ENCODE measurements around the gene RHOB. TPM values are rescaled to one million over a fixed set of nuclear protein-coding genes. Genes with fewer than 3 reads are reported as not detected.

RHOB gene
- total and polyA plus RNA-seq, 2 experiments from 2014 or later = 146 to 429 TPM

DNA sequence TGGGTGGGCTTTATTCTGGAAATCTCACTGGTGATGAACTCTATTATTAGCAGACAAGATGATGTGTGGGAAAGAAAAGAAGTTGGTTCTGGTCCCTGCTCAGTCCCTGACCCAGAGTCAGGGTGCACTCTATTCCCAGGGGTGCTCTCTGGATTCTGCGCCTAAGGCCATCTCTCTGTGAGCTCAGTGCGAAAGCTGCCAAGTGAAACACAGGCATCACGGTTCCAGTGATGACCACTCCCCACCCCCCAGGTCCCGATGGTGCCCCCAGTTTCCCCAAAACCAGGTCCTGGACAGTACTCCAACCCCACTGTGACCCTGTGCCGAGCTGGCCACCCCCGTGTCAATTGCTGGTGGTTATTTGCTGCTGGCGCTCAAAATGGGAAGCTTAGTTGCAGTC lies 30.1 kb downstream of the RHOB start:
- Histone ChIP-seq H3K27me3 (no peaks in the 10 kb centered on the region), H3K4me1 (ENCODE audit: insufficient read depth) (peaks cover 3% of the 10 kb centered on the region), H3K27ac (no peak overlapping the region), H2AFZ (no peak overlapping the region), H3K36me3 (replicated peaks; ENCODE audit: insufficient read depth, low read depth) (no peaks in the 10 kb centered on the region), H4K20me1 (ENCODE audit: insufficient read depth, poor library complexity, severe bottlenecking) (no peaks in the 10 kb centered on the region), H3K9me2 (replicated peaks; ENCODE audit: insufficient read depth) (no peaks in the 10 kb centered on the region), H3K4me2 (no peak overlapping the region), H3K9me3 (ENCODE audit: low read depth) (no peaks in the 10 kb centered on the region), H3K4me3 (no peak overlapping the region), H3K79me2 (no peaks in the 10 kb centered on the region)
- TF ChIP-seq EZH2phosphoT487 (IDR thresholded peaks at IDR 0.05; ENCODE audit: low read depth, severe bottlenecking, unreplicated experiment) (no peak), EZH2 (IDR thresholded peaks at IDR 0.05; ENCODE audit: borderline replicate concordance) (no peak)
- TF ChIP-seq, protein P1, sequence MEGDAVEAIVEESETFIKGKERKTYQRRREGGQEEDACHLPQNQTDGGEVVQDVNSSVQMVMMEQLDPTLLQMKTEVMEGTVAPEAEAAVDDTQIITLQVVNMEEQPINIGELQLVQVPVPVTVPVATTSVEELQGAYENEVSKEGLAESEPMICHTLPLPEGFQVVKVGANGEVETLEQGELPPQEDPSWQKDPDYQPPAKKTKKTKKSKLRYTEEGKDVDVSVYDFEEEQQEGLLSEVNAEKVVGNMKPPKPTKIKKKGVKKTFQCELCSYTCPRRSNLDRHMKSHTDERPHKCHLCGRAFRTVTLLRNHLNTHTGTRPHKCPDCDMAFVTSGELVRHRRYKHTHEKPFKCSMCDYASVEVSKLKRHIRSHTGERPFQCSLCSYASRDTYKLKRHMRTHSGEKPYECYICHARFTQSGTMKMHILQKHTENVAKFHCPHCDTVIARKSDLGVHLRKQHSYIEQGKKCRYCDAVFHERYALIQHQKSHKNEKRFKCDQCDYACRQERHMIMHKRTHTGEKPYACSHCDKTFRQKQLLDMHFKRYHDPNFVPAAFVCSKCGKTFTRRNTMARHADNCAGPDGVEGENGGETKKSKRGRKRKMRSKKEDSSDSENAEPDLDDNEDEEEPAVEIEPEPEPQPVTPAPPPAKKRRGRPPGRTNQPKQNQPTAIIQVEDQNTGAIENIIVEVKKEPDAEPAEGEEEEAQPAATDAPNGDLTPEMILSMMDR (IDR thresholded peaks at IDR 0.05; ENCODE audit: poor library complexity) = no peak
- DNase-seq (ENCODE audit: low spot score) = no peak
- WGBS (ENCODE audit: low lambda C conversion rate, missing lambda C conversion rate) = 96% methylated on average over 7 of the region's 7 CpGs

DNA sequence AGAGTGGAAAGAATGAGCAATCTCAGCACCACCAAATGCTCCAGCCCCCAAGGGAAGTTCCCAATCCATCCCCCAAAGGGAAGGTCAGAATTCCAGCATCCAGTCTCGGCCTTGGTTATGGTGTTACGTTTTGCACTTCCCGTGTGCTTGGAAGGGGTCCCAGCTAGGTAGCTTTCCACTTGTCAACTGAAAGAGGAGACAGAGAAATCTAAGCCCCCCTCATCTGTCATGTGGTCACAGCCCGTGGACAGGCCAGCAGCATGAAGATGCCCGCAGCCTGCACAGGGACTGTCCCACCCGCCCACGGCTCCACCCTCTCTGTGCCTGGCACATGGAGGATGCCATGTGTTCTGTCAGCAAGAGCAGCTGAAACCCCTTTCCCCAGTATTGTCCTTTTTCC lies 32.1 kb downstream of the RHOB start:
- WGBS (ENCODE audit: low lambda C conversion rate, missing lambda C conversion rate) = 91% methylated on average over 7 of the region's 7 CpGs
- no peak overlapping the region for H2AFZ ChIP-seq
- TF ChIP-seq EZH2phosphoT487 (IDR thresholded peaks at IDR 0.05; ENCODE audit: low read depth, severe bottlenecking, unreplicated experiment) (no peak), EZH2 (IDR thresholded peaks at IDR 0.05; ENCODE audit: borderline replicate concordance) (no peak)
- TF ChIP-seq, protein P1 (IDR thresholded peaks at IDR 0.05; ENCODE audit: poor library complexity) = no peak
- no peaks in the 10 kb centered on the region for H3K36me3 ChIP-seq (replicated peaks; ENCODE audit: insufficient read depth, low read depth)
- no peaks in the 10 kb centered on the region for H3K79me2 ChIP-seq
- H3K27ac ChIP-seq = no peak overlapping the region
- H3K4me3 ChIP-seq = no peak overlapping the region
- H3K9me3 ChIP-seq (ENCODE audit: low read depth) = no peaks in the 10 kb centered on the region
- H3K4me2 ChIP-seq = no peak overlapping the region
- H3K4me1 ChIP-seq (ENCODE audit: insufficient read depth) = no peaks in the 10 kb centered on the region
- no peaks in the 10 kb centered on the region for H4K20me1 ChIP-seq (ENCODE audit: insufficient read depth, poor library complexity, severe bottlenecking)
- H3K9me2 ChIP-seq (replicated peaks; ENCODE audit: insufficient read depth) = no peaks in the 10 kb centered on the region
- DNase-seq (ENCODE audit: low spot score) = no peak
- H3K27me3 ChIP-seq = no peaks in the 10 kb centered on the region

DNA sequence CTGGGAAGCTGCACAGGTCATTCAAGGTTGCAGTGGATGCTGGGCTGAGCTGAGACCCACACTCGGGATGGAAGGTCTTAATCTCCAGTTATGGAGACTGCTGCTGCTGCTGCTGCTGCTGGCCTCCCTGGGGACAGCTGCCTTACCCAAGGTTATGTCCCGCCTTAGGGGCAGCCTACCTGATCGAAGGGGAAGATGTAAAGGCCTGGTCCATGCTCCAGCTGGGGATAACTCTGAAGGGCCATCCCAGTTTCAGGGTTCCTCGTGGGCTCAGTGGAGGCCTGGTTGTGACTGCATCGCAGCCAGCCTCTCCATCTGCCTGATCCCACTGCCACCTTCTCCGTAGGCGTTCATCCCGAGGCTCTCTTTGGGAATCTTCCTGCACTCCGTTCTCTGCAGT lies 33.0 kb downstream of the RHOB start:
- H3K27ac ChIP-seq = no peak overlapping the region
- no peaks in the 10 kb centered on the region for H3K79me2 ChIP-seq
- H4K20me1 ChIP-seq (ENCODE audit: insufficient read depth, poor library complexity, severe bottlenecking) = no peaks in the 10 kb centered on the region
- no peaks in the 10 kb centered on the region for H3K4me1 ChIP-seq (ENCODE audit: insufficient read depth)
- H3K9me2 ChIP-seq (replicated peaks; ENCODE audit: insufficient read depth) = no peaks in the 10 kb centered on the region
- TF ChIP-seq EZH2phosphoT487 (IDR thresholded peaks at IDR 0.05; ENCODE audit: low read depth, severe bottlenecking, unreplicated experiment) (no peak), EZH2 (IDR thresholded peaks at IDR 0.05; ENCODE audit: borderline replicate concordance) (no peak)
- TF ChIP-seq, protein P1 (IDR thresholded peaks at IDR 0.05; ENCODE audit: poor library complexity) = no peak
- 86% methylated on average over 9 of the region's 9 CpGs for WGBS (ENCODE audit: low lambda C conversion rate, missing lambda C conversion rate)
- no peak overlapping the region for H2AFZ ChIP-seq
- no peaks in the 10 kb centered on the region for H3K9me3 ChIP-seq (ENCODE audit: low read depth)
- no peak overlapping the region for H3K4me2 ChIP-seq
- no peak overlapping the region for H3K4me3 ChIP-seq
- H3K36me3 ChIP-seq (replicated peaks; ENCODE audit: insufficient read depth, low read depth) = no peaks in the 10 kb centered on the region
- DNase-seq (ENCODE audit: low spot score) = no peak
- no peaks in the 10 kb centered on the region for H3K27me3 ChIP-seq

DNA sequence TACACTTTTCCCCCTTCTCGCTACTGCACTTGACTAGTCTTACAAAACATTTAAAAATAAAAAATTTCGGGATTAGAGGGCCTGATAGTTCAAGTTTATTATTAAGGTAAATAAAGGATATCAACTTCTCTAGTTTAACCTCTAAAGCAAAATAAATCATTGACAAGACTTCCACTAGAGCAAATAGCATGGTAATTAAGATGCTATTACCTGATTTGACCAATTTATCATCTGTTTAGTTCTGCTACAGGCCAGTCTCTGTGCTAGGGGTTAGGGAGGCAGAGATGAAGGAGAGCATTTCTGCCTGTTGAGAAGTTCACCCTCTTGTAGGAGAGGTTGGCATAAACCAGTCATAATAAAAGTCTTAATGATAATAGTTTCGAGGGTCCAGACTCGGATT lies 34.0 kb downstream of the RHOB start:
- DNase-seq (ENCODE audit: low spot score) = no peak
- H4K20me1 ChIP-seq (ENCODE audit: insufficient read depth, poor library complexity, severe bottlenecking) = no peaks in the 10 kb centered on the region
- H3K4me3 ChIP-seq = no peak overlapping the region
- H3K36me3 ChIP-seq (replicated peaks; ENCODE audit: insufficient read depth, low read depth) = no peaks in the 10 kb centered on the region
- no peaks in the 10 kb centered on the region for H3K4me1 ChIP-seq (ENCODE audit: insufficient read depth)
- no peak overlapping the region for H3K4me2 ChIP-seq
- H2AFZ ChIP-seq = no peak overlapping the region
- no peaks in the 10 kb centered on the region for H3K79me2 ChIP-seq
- TF ChIP-seq, protein P1 (IDR thresholded peaks at IDR 0.05; ENCODE audit: poor library complexity) = no peak
- TF ChIP-seq EZH2 (IDR thresholded peaks at IDR 0.05; ENCODE audit: borderline replicate concordance) = no peak
- no peaks in the 10 kb centered on the region for H3K9me3 ChIP-seq (ENCODE audit: low read depth)
- no peaks in the 10 kb centered on the region for H3K9me2 ChIP-seq (replicated peaks; ENCODE audit: insufficient read depth)
- 74% methylated on average over 4 of the region's 4 CpGs for WGBS (ENCODE audit: low lambda C conversion rate, missing lambda C conversion rate)
- no peaks in the 10 kb centered on the region for H3K27me3 ChIP-seq
- no peak overlapping the region for H3K27ac ChIP-seq

Data from hepatocyte (in vitro differentiated cells).